Measurements from ENCODE around the gene MAMDC2. TPM values are rescaled to one million over a fixed set of nuclear protein-coding genes. Genes with fewer than 3 reads are reported as not detected.

MAMDC2 gene
- total RNA-seq, 4 donors from 2014 or later = 4.1 to 17.3 (median 9.3) TPM

DNA sequence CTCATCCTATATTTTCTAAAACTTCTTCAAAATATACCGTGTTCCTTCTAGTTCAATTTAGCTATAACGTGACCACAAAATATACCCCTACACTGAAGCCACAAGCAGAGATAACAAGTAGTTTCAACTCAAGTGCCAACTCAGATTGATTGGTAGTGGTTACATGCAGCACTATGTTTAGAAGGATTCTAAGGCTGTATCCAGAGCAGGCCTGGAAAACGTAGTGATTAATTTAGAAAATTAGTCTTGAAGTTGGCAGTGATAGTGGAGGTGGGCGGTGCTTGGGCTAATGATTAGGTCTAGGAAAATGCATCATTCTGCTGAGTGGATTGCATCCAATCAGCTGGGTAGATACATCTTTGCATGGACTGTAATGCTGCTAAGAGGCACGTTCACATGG lies 61.5 kb downstream of the MAMDC2 start:
- no peaks in the 10 kb centered on the region for H3K9me3 ChIP-seq
- H3K27ac ChIP-seq = no peak overlapping the region
- TF ChIP-seq POLR2A (IDR thresholded peaks at IDR 0.05) (no peak), POLR2AphosphoS5 (IDR thresholded peaks at IDR 0.05) (no peak), EP300 (IDR thresholded peaks at IDR 0.05) (no peak)
- TF ChIP-seq, protein P1, sequence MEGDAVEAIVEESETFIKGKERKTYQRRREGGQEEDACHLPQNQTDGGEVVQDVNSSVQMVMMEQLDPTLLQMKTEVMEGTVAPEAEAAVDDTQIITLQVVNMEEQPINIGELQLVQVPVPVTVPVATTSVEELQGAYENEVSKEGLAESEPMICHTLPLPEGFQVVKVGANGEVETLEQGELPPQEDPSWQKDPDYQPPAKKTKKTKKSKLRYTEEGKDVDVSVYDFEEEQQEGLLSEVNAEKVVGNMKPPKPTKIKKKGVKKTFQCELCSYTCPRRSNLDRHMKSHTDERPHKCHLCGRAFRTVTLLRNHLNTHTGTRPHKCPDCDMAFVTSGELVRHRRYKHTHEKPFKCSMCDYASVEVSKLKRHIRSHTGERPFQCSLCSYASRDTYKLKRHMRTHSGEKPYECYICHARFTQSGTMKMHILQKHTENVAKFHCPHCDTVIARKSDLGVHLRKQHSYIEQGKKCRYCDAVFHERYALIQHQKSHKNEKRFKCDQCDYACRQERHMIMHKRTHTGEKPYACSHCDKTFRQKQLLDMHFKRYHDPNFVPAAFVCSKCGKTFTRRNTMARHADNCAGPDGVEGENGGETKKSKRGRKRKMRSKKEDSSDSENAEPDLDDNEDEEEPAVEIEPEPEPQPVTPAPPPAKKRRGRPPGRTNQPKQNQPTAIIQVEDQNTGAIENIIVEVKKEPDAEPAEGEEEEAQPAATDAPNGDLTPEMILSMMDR (IDR thresholded peaks at IDR 0.05) = no peak
- peaks cover 3% of the 10 kb centered on the region for H3K4me1 ChIP-seq
- H3K36me3 ChIP-seq = no peaks in the 10 kb centered on the region
- no peak for DNase-seq (ENCODE audit: low spot score in 2 of 2)
- no peak overlapping the region for H3K4me3 ChIP-seq
- 78% methylated on average over 5 of the region's 5 CpGs for WGBS
- no peaks in the 10 kb centered on the region for H3K27me3 ChIP-seq

DNA sequence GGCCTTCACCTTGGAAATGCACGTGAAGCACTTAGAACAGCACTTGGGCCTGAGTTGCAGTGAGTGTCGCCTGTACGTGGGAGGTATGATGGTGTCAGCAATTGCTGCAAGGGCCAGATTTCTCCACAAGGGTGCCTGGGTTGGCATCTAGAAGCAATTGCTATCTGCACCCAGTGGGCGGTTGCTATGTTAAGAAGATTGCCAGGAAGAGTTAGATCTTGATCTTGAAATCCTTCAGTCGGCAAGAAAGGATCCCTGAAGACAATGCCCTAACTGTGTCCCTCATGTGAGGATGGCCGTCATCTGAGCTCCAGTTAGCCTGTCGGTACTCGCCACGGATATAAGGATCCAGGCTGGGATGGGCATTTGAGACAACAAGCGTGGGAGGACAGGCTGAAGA lies 62.9 kb downstream of the MAMDC2 start:
- peaks cover 9% of the 10 kb centered on the region for H3K4me1 ChIP-seq
- no peaks in the 10 kb centered on the region for H3K27me3 ChIP-seq
- no peaks in the 10 kb centered on the region for H3K9me3 ChIP-seq
- TF ChIP-seq POLR2AphosphoS5 (IDR thresholded peaks at IDR 0.05) (no peak), EP300 (IDR thresholded peaks at IDR 0.05) (no peak), POLR2A (IDR thresholded peaks at IDR 0.05) (no peak)
- TF ChIP-seq, protein P1 (IDR thresholded peaks at IDR 0.05) = no peak
- 77% methylated on average over 10 of the region's 10 CpGs for WGBS
- H3K36me3 ChIP-seq = no peaks in the 10 kb centered on the region
- H3K27ac ChIP-seq = no peak overlapping the region
- no peak for DNase-seq (ENCODE audit: low spot score in 2 of 2)
- no peak overlapping the region for H3K4me3 ChIP-seq

DNA sequence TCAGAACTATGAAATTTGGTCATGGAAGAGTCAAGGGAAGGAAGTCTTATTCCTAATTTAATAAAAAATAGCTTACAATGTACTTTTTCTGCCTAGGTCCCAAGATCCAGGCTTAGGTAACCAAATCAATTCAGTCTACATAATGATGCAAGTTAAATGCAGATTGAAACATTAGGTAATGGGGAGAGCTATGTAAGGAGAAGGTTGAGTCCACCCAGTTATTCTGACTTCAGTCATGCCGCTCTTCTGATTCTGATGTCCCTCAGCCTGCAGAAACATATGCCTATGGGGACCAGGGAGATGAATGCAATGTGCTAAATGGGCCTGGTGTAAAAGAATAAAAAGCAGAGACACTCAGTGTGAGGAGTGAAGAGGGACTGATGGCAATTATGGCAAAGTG lies 63.9 kb downstream of the MAMDC2 start:
- WGBS = 97% methylated on average over 1 of the region's 1 CpG
- Histone ChIP-seq H3K4me1 (peaks cover 9% of the 10 kb centered on the region), H3K36me3 (no peaks in the 10 kb centered on the region), H3K4me3 (no peak overlapping the region), H3K27ac (no peak overlapping the region), H3K9me3 (no peaks in the 10 kb centered on the region), H3K27me3 (no peaks in the 10 kb centered on the region)
- DNase-seq (ENCODE audit: low spot score in 2 of 2) = no peak
- TF ChIP-seq POLR2AphosphoS5 (IDR thresholded peaks at IDR 0.05) (no peak), POLR2A (IDR thresholded peaks at IDR 0.05) (no peak), EP300 (IDR thresholded peaks at IDR 0.05) (no peak)
- TF ChIP-seq, protein P1 (IDR thresholded peaks at IDR 0.05) = no peak

DNA sequence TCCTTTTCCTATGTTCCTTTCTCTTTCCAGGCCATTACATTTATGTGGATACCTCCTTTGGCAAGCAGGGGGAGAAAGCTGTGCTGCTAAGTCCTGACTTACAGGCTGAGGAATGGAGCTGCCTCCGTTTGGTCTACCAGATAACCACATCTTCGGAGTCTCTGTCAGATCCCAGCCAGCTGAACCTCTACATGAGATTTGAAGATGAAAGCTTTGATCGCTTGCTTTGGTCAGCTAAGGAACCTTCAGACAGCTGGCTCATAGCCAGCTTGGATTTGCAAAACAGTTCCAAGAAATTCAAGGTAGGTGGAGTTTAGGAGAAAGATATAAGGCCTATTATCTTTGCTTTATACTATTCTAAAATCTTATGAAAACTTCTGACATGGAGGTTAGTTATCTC lies 64.5 kb downstream of the MAMDC2 start:
- DNase-seq (ENCODE audit: low spot score in 2 of 2) = no peak
- TF ChIP-seq POLR2AphosphoS5 (IDR thresholded peaks at IDR 0.05) = no peak
- TF ChIP-seq EP300 (IDR thresholded peaks at IDR 0.05) = no peak
- TF ChIP-seq, protein P1 (IDR thresholded peaks at IDR 0.05) = no peak
- TF ChIP-seq POLR2A (IDR thresholded peaks at IDR 0.05) = no peak
- Histone ChIP-seq H3K27me3 (no peaks in the 10 kb centered on the region), H3K4me3 (no peak overlapping the region), H3K36me3 (no peaks in the 10 kb centered on the region), H3K27ac (no peak overlapping the region), H3K9me3 (no peaks in the 10 kb centered on the region), H3K4me1 (peaks cover 9% of the 10 kb centered on the region)
- 91% methylated on average over 3 of the region's 3 CpGs for WGBS

DNA sequence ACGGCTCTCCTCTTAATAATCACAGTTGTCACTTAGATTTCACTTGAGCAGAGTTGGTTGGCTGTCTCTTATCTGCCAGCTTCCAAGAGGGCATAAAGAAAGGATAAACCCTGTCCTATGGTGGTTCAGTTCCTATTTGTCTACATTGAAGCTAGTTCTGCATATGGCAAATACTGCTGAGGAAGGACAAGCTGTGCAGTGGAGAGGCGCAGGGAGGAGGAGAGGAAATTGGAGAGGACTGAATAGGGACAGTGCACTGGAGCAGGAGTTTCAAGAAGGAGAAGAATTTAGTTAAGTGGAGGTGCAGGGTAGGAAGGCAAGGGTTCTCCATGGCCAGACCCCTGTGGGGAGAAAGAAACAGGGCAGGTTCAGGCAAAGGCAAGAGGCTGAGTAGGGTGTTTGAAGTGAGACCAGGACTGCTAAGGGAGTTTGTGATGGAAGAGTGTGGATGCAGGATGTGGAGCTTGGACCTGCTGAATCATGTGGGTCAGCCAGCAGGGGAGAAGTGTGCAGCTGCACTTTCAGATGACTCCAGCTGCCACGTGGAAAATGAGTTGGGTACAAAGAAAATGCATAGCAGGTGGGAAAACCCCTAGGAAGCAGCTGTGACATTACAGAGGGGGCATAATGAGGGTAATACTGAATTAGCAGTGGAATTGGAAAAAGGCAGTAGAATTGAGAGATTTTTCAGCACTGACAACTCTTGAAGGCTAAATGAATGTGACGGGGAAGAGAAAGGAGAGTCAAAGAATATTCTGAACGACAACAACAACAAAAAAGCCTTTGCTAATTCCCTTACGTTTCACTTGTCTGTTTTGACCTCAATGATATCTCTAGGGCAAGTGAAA lies 66.8 kb downstream of the MAMDC2 start:
- no peak for DNase-seq (ENCODE audit: low spot score in 2 of 2)

More for the DNA sequence above, 66.8 kb downstream of the MAMDC2 start:
- 48% methylated on average over 6 of the region's 6 CpGs for WGBS
- Histone ChIP-seq H3K9me3 (no peaks in the 10 kb centered on the region), H3K4me1 (peaks cover 9% of the 10 kb centered on the region), H3K36me3 (no peaks in the 10 kb centered on the region), H3K27ac (no peak overlapping the region), H3K4me3 (no peak overlapping the region), H3K27me3 (no peaks in the 10 kb centered on the region)
- TF ChIP-seq POLR2AphosphoS5 (IDR thresholded peaks at IDR 0.05) (no peak), POLR2A (IDR thresholded peaks at IDR 0.05) (no peak), EP300 (IDR thresholded peaks at IDR 0.05) (no peak)
- TF ChIP-seq, protein P1 (IDR thresholded peaks at IDR 0.05) = no peak
